ENCODE measurements around the gene BIRC6. TPM values are rescaled to one million over a fixed set of nuclear protein-coding genes. Genes with fewer than 3 reads are reported as not detected.

The BIRC6 gene
- total RNA-seq, 2 experiments from 2014 or later: 81.2 to 125 TPM

DNA sequence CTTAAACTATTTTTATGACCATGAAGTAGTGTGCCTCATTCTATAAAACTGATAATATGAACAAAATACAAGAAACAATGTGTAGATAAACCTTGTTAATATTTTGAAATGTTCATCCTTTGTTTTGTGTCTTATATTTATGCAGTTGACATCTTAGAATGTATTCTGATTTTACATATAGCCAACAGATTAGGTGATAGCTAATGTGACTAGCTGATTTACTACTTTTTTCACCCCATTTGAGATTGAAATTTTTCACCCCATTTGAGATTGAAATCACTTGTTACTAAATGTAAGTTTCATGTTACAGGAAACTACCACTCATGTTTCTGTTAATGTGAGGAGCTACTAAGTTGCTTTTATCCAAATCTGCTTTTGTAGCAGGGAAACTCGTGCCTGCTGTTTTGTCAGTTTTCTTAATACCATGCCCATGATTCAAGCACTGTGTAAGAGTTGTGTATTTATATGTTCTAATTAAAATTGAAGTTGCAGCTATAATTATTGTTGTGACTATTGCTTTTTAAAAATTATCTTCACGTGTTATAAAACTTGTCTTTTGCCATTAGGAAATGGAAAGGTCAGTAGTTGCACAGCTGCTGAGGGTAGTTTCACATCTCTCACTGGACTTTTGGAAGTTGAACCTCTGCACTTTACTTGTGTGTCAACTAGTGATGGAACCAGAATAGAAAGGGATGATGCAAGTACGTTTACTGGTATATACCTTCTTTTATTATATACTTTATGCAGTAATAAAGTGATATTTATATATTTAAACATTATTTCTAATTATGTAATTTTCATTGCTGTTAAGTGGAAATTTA is 96.6 kb downstream of the BIRC6 start:
- peaks cover 74% of the 10 kb centered on the region for H3K36me3 ChIP-seq (ENCODE audit: insufficient read depth, low read length)
- no peaks in the 10 kb centered on the region for H3K9me3 ChIP-seq (ENCODE audit: low read length)
- ChIA-PET POLR2A (interaction anchor here (0.7 to 1.9 kb wide), 3 partner anchors 10 to 82 kb away, joined by 3 to 5 read pairs (median 4); no protein-coding TSS in a partner anchor), CTCF (ENCODE audit: unreplicated experiment) (no interaction called here)
- no peak overlapping the region for H3K27ac ChIP-seq (ENCODE audit: low read depth, low read length, poor library complexity, severe bottlenecking)
- no peaks in the 10 kb centered on the region for H3K9me2 ChIP-seq (ENCODE audit: insufficient read depth, low read length)
- H4K20me1 ChIP-seq (ENCODE audit: insufficient read depth, low read length): no peaks in the 10 kb centered on the region
- no TSS peak for BruUV-seq (replicated peaks)
- no peak for DNase-seq (ENCODE audit: low spot score)
- TF ChIP-seq, protein P1, sequence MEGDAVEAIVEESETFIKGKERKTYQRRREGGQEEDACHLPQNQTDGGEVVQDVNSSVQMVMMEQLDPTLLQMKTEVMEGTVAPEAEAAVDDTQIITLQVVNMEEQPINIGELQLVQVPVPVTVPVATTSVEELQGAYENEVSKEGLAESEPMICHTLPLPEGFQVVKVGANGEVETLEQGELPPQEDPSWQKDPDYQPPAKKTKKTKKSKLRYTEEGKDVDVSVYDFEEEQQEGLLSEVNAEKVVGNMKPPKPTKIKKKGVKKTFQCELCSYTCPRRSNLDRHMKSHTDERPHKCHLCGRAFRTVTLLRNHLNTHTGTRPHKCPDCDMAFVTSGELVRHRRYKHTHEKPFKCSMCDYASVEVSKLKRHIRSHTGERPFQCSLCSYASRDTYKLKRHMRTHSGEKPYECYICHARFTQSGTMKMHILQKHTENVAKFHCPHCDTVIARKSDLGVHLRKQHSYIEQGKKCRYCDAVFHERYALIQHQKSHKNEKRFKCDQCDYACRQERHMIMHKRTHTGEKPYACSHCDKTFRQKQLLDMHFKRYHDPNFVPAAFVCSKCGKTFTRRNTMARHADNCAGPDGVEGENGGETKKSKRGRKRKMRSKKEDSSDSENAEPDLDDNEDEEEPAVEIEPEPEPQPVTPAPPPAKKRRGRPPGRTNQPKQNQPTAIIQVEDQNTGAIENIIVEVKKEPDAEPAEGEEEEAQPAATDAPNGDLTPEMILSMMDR (conservative IDR thresholded peaks at IDR 0.05; ENCODE audit: low read length): no peak
- no peak for TF ChIP-seq EZH2phosphoT487 (IDR thresholded peaks at IDR 0.05; ENCODE audit: borderline replicate concordance, low read depth, low read length)
- intact Hi-C loops (cut with micrococcal nuclease; ENCODE audit: unreplicated experiment): no loop called here
- no peaks in the 10 kb centered on the region for H3K4me1 ChIP-seq (ENCODE audit: insufficient read depth, low read length, poor library complexity, severe bottlenecking)
- no peak overlapping the region for H2AFZ ChIP-seq (ENCODE audit: low read length)
- H3K4me2 ChIP-seq (ENCODE audit: low read length): no peak overlapping the region
- 0 out of 2 replicates have a peak, but pooled peaks cover 4% of the 10 kb centered on the region for H3K79me2 ChIP-seq (ENCODE audit: insufficient read depth, low read depth, low read length)
- no peak overlapping the region for H3K4me3 ChIP-seq (ENCODE audit: low read depth, low read length, poor library complexity, severe bottlenecking)

DNA sequence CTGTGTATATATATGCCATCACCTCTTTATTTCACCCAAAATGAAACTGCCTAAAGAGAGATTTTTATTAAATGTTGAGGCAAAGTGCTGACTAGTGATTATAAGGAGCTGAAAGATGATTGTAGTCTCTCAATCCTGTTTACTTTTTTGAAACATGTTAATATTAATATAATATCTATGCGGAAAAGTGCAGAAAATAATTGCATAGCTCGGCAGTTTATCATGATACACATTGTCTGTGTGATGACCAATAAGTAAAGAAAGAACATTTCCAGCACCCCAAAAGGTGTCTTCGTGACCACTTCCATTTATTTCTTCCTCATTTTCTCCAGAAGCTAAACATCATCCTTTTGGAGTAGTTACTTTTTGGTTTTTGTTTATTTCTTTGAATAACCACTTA is 99.0 kb downstream of the BIRC6 start:
- no peak overlapping the region for H3K27ac ChIP-seq (ENCODE audit: low read depth, low read length, poor library complexity, severe bottlenecking)
- H3K4me1 ChIP-seq (ENCODE audit: insufficient read depth, low read length, poor library complexity, severe bottlenecking): no peaks in the 10 kb centered on the region
- H3K36me3 ChIP-seq (ENCODE audit: insufficient read depth, low read length): peaks cover 61% of the 10 kb centered on the region
- peaks cover 4% of the 10 kb centered on the region; the same call in 1 of the 2 replicates for H3K79me2 ChIP-seq (ENCODE audit: insufficient read depth, low read depth, low read length)
- H4K20me1 ChIP-seq (ENCODE audit: insufficient read depth, low read length): no peaks in the 10 kb centered on the region
- no peak overlapping the region for H3K4me2 ChIP-seq (ENCODE audit: low read length)
- no peak for TF ChIP-seq EZH2phosphoT487 (IDR thresholded peaks at IDR 0.05; ENCODE audit: borderline replicate concordance, low read depth, low read length)
- TF ChIP-seq, protein P1 (conservative IDR thresholded peaks at IDR 0.05; ENCODE audit: low read length): no peak
- intact Hi-C loops (cut with micrococcal nuclease; ENCODE audit: unreplicated experiment): no loop called here
- no peak for DNase-seq (ENCODE audit: low spot score)
- no TSS peak for BruUV-seq (replicated peaks)
- ChIA-PET CTCF (ENCODE audit: unreplicated experiment) (no interaction called here), POLR2A (interaction anchor here (0.6 kb wide), 1 partner anchor 20 kb away, joined by 3 read pairs; no protein-coding TSS in a partner anchor)
- H2AFZ ChIP-seq (ENCODE audit: low read length): no peak overlapping the region
- H3K4me3 ChIP-seq (ENCODE audit: low read depth, low read length, poor library complexity, severe bottlenecking): no peak overlapping the region
- H3K9me2 ChIP-seq (ENCODE audit: insufficient read depth, low read length): no peaks in the 10 kb centered on the region
- no peaks in the 10 kb centered on the region for H3K9me3 ChIP-seq (ENCODE audit: low read length)

DNA sequence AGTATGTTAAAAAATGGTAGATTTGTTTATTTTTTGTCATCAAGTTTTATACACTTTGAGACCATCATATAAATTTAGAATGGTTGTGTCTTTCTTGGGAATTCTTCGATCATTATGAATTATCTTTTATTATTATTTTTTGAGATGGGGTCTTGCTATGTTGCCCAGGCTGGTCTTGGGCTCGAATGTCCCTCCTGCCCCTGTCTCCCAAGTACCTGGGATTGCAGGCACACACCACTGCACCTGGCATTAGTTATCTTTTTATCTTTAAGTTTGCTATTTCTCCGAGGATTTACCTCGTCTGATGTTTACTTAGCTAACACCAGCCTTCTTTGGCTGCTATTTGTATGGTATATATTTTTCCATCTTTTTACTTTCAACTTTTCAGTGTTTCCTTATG is 100.0 kb downstream of the BIRC6 start:
- DNase-seq (ENCODE audit: low spot score): no peak
- H3K79me2 ChIP-seq (ENCODE audit: insufficient read depth, low read depth, low read length): peaks cover 4% of the 10 kb centered on the region; the same call in 1 of the 2 replicates
- H2AFZ ChIP-seq (ENCODE audit: low read length): no peak overlapping the region
- H3K4me2 ChIP-seq (ENCODE audit: low read length): no peak overlapping the region
- no peak for TF ChIP-seq EZH2phosphoT487 (IDR thresholded peaks at IDR 0.05; ENCODE audit: borderline replicate concordance, low read depth, low read length)
- TF ChIP-seq, protein P1 (conservative IDR thresholded peaks at IDR 0.05; ENCODE audit: low read length): no peak
- H3K9me3 ChIP-seq (ENCODE audit: low read length): no peaks in the 10 kb centered on the region
- no TSS peak for BruUV-seq (replicated peaks)
- H3K4me1 ChIP-seq (ENCODE audit: insufficient read depth, low read length, poor library complexity, severe bottlenecking): no peaks in the 10 kb centered on the region
- no peak overlapping the region for H3K4me3 ChIP-seq (ENCODE audit: low read depth, low read length, poor library complexity, severe bottlenecking)
- intact Hi-C loops (cut with micrococcal nuclease; ENCODE audit: unreplicated experiment): no loop called here
- ChIA-PET POLR2A (no interaction called here), CTCF (ENCODE audit: unreplicated experiment) (no interaction called here)
- H3K36me3 ChIP-seq (ENCODE audit: insufficient read depth, low read length): peaks cover 51% of the 10 kb centered on the region
- no peak overlapping the region for H3K27ac ChIP-seq (ENCODE audit: low read depth, low read length, poor library complexity, severe bottlenecking)
- H3K9me2 ChIP-seq (ENCODE audit: insufficient read depth, low read length): no peaks in the 10 kb centered on the region
- no peaks in the 10 kb centered on the region for H4K20me1 ChIP-seq (ENCODE audit: insufficient read depth, low read length)
